Naive B cell (primary cell): ENCODE data around the gene CNPY1. TPM values are rescaled to one million over a fixed set of nuclear protein-coding genes. Genes with fewer than 3 reads are reported as not detected.
"Not testable (repeated sequence)": the region's sequence is repeated elsewhere in the genome, so short reads cannot be mapped to it uniquely, and the experiment has no call there.

Experiments
- ATAC-seq, 2 donors: fragments of 150-1000 bp; cut with Tn5 transposase; 2 replicates each; pipeline ENCODE4 v1.10.0; 2021; ENCODE audit warnings: low read depth in 2 of 2, mild to moderate bottlenecking in 2 of 2, moderate library complexity in 2 of 2
- DNase-seq: peaks from one replicate; pipeline ENCODE4 v3.0.0; 2022
- H3K27ac Mint-ChIP-seq, 6 donors: one replicate each; pipeline ENCODE4 v1.8.0; 2020 to 2022; ENCODE audit warnings: mild to moderate bottlenecking in 6 of 6, mixed read lengths in 6 of 6, moderate library complexity in 5 of 6, inconsistent platforms in 2 of 6
- H3K27me3 Mint-ChIP-seq, 3 donors: one replicate each; pipeline ENCODE4 v1.8.0; 2021 to 2022; ENCODE audit warnings: mixed read lengths in 3 of 3, mild to moderate bottlenecking in 1 of 3
- H3K36me3 Mint-ChIP-seq, 2 donors: one replicate each; pipeline ENCODE4 v1.8.0; 2020 to 2022; ENCODE audit warnings: mixed read lengths in 2 of 2, inconsistent platforms in 1 of 2, mild to moderate bottlenecking in 1 of 2
- H3K4me1 Mint-ChIP-seq, 3 donors: one replicate each; pipeline ENCODE4 v1.8.0; 2020 to 2022; ENCODE audit warnings: mixed read lengths in 3 of 3, inconsistent platforms in 1 of 3, mild to moderate bottlenecking in 1 of 3, moderate library complexity in 1 of 3
- H3K4me3 Mint-ChIP-seq, 8 donors: one replicate each; pipeline ENCODE4 v1.8.0; 2020 to 2022; ENCODE audit warnings: mild to moderate bottlenecking in 8 of 8, mixed read lengths in 8 of 8, moderate library complexity in 8 of 8, inconsistent platforms in 2 of 8
- H3K9me3 Mint-ChIP-seq, 7 donors: one replicate each; pipeline ENCODE4 v1.8.0; 2020 to 2022; ENCODE audit warnings: mixed read lengths in 7 of 7, mild to moderate bottlenecking in 5 of 7, inconsistent platforms in 2 of 7, moderate library complexity in 1 of 7
- polyA plus RNA-seq, 6 donors: library from polyadenylated mRNA; unstranded; fragments of 300-500 nt; fragmentation: Illumina TruSeq; gene quantifications; one replicate each; pipeline ENCODE4 v1.2.3, GENCODE V29; 2021; ENCODE audit warnings: low read depth in 6 of 6

Gene CNPY1
- polyA plus RNA-seq, 6 donors from 2014 or later, result not detected

- H3K9me3 Mint-ChIP-seq, result no peaks in the 10 kb centered on the region
- H3K4me1 Mint-ChIP-seq, result no peaks in the 10 kb centered on the region
- H3K4me3 Mint-ChIP-seq, result peak overlapping the region in 1 of 8 donors; percentile 5
- no peak overlapping the region for H3K27ac Mint-ChIP-seq
- no peaks in the 10 kb centered on the region for H3K36me3 Mint-ChIP-seq
- H3K27me3 Mint-ChIP-seq, result peaks cover 5 to 27% (median 27%) of the 10 kb centered on the region in 3 donors
- DNase-seq (no peak), ATAC-seq (no peak)
Observed at GRCh38 chr7:155571581-155572345, 25.4 kb upstream of the CNPY1 start.

- H3K4me3 Mint-ChIP-seq, result no peak overlapping the region
Observed at GRCh38 chr7:155570991-155571390, 24.6 kb upstream of the CNPY1 start.

DNA sequence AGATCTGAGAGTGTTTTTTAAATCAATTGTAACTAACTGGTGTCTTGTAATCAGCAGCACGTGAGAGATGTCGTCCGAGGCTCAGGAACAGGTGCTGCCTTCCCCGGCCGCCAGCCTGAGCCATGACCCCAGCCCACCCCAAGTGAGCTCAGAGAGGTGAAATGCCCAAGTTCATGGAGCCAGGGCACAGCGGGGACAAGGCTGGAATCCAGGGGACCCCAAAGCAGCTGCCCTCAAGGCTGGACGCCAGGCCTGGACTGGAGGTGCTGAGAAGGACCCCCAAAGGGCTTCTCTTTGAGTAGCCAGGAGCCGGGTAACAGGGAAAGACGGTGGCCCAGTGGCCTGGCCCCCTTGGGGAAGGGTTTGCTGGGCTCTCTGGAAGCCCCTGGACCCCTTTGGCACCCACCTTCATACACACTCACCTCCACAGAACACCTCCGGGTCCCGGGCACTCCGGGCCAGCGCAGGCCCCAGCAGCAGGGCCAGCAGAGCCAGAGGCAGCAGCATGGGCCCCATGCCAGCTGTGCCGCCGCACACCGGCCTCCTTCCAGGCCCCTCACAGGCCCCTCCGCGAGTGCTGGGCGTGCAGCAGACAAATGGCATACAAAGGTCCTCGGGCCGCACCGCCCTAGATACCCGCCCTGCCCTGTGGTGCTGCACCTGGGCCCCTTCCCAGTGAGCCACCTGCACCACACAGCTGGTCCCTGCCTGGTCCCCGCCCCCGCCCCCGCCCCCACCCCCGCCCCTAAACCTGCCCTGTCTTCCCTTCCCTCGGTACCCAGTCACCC lies 24.0 kb upstream of the CNPY1 start:
- Mint-ChIP-seq H3K9me3 (no peaks in the 10 kb centered on the region), H3K27me3 (peaks cover 5 to 32% (median 27%) of the 10 kb centered on the region in 3 donors), H3K4me1 (no peaks in the 10 kb centered on the region), H3K36me3 (no peaks in the 10 kb centered on the region), H3K27ac (no peak overlapping the region), H3K4me3 (no peak overlapping the region)
- no peak for DNase-seq
- no peak for ATAC-seq

More at GRCh38 chr7:155570991-155571390, 24.6 kb upstream of the CNPY1 start:
- Mint-ChIP-seq H3K36me3 (no peaks in the 10 kb centered on the region), H3K4me1 (no peaks in the 10 kb centered on the region), H3K27ac (no peak overlapping the region), H3K9me3 (no peaks in the 10 kb centered on the region), H3K27me3 (peaks cover 5 to 32% (median 27%) of the 10 kb centered on the region in 3 donors)
- ATAC-seq, result no peak
- DNase-seq, result no peak

DNA sequence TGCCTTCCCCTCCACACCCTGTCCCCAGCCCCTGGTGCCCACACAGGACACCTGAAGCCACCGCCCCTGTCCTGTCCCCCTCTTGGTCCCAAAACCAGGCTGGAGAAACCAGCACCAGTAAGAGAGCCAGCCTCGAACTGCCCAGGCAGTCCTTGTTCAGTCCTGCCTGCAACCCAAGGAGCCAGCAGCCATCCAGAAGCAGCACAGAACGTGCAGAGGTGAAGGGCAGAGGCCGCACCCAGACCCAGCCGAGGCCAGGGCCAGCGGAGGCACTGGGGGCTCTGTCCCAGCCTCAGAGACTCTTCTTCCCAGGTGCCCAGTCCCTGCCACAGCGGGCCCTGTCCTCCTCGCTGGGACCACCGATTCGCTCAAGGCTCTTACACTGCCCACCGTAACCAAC lies 23.3 kb upstream of the CNPY1 start:
- Mint-ChIP-seq H3K4me3 (no peak overlapping the region), H3K36me3 (no peaks in the 10 kb centered on the region), H3K9me3 (no peaks in the 10 kb centered on the region), H3K4me1 (no peaks in the 10 kb centered on the region), H3K27me3 (peaks cover 5 to 33% (median 32%) of the 10 kb centered on the region in 3 donors), H3K27ac (no peak overlapping the region)
- DNase-seq (no peak), ATAC-seq (no peak)

DNA sequence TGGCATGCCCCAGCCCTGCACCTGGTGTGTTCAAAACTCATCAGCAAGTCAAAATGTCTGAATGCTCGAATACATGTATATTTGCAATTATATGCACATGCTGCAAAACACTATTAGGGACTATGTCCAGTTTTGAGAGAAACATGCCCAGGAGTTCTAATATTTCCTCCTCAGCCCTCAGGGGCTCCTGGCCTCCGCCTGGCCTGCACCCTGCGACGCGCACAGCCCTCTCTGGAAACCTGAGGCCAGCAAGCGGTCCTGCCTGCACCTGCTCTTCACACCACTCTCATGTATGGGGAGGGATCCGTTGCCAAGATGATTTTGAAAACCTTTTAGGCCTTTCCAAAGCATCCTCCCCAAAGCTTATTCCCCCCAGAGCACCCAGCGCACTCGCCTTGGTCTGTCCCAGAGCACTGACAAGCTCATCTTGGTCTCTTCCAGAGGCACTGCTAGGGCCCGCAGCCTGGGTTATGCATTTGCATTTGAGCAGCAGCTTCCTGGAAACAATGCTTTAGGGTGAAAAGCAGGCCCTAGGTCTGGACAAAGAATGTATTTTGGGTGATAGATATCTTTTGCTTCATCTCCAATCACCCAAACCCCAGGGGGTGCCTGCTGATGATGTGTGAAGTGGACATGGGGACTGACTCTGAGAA lies 22.6 kb upstream of the CNPY1 start:
- DNase-seq (no peak), ATAC-seq (no peak)
- no peaks in the 10 kb centered on the region for H3K9me3 Mint-ChIP-seq
- H3K27ac Mint-ChIP-seq, result peak overlapping the region in 1 of 6 donors; percentile 30
- peaks cover 5 to 35% (median 32%) of the 10 kb centered on the region in 3 donors for H3K27me3 Mint-ChIP-seq
- no peak overlapping the region for H3K4me3 Mint-ChIP-seq
- no peaks in the 10 kb centered on the region for H3K4me1 Mint-ChIP-seq
- H3K36me3 Mint-ChIP-seq, result no peaks in the 10 kb centered on the region

- H3K4me1 Mint-ChIP-seq, result no peaks in the 10 kb centered on the region
- no peak overlapping the region for H3K27ac Mint-ChIP-seq
- no peak overlapping the region for H3K4me3 Mint-ChIP-seq
- DNase-seq (no peak), ATAC-seq (no peak)
- H3K27me3 Mint-ChIP-seq, result peaks cover 5 to 35% (median 32%) of the 10 kb centered on the region in 3 donors
- H3K36me3 Mint-ChIP-seq, result no peaks in the 10 kb centered on the region
- no peaks in the 10 kb centered on the region for H3K9me3 Mint-ChIP-seq
Observed at GRCh38 chr7:155568333-155568660, 21.9 kb upstream of the CNPY1 start.

DNA sequence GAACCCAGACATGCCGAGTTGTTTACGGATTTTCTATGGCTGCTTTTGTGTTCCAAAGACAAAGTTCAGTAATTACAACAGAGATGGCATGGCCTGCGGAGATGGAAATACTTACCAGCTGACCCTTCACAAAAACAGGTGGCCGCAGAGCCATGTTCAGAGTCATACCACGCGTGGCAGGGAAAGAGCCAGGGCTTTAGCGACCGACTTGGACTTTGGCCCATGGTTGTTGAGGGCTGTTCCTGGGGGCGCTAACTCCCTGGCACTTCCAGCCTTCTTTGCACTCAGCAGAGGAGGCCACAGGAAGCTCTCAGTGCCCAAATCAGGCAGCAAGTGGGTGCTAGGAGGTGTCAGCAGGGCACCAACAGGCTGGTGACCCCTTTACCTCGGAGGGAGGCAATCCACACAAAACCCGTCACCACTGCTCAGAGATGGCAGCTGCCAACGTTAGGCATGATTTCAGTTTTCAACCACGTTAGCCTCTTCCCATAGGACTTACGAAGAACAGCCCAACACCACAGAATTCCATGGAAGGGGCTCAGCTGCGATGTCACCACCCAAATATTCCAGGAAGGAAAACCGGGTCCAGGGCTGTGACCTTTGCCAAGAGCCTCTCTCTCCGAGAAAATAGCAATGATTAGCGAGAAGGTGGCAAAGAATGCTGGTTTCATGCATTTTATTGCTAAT lies 21.4 kb upstream of the CNPY1 start:
- no peaks in the 10 kb centered on the region for H3K9me3 Mint-ChIP-seq
- no peak for DNase-seq
- H3K4me1 Mint-ChIP-seq, result no peaks in the 10 kb centered on the region
- H3K27ac Mint-ChIP-seq, result peak overlapping the region in 1 of 6 donors; percentile 65
- no peaks in the 10 kb centered on the region for H3K36me3 Mint-ChIP-seq
- peaks cover 5 to 34% (median 28%) of the 10 kb centered on the region in 3 donors for H3K27me3 Mint-ChIP-seq
- H3K4me3 Mint-ChIP-seq, result no peak overlapping the region
- no peak for ATAC-seq

DNA sequence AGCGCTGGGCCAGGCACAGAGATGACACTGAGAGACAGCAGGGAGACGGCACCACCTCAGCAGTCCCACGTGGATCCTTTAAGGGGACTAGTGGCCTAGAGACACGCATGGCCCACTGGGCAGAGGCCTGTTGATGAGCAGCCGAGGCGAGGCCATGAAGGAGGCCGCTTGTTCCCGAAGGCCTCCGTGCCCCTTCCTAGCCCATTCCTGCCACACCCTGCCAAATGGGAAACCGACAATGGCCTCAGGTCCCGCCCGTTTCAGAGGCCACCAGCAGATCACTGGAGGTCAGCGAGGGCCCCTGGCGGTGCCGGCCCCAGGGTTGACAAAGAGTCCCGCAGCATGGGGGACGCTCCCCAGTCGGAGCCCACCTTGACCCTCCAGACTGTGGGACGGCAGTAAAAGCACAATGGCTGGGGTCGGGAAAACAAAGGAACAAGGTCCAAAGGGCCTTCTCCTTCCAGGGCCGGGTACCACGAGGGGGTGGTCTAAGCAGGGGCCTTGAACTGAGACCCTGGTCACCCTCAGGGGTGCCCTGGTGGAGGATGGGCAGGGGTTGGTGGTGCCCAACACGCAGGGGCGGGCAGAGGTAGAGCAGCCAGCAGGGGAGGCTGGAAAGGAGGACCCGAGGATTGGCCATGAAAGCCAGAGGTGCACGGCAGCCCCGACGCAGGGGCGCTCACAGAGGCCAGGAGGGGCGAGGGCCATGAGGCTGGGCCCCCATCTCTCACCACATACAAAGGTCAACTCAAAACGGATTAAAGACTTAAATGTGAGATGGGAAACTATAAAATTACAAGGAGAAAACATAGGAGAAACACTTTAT lies 19.9 kb upstream of the CNPY1 start:
- ATAC-seq (no peak), DNase-seq (no peak)
- no peaks in the 10 kb centered on the region for H3K4me1 Mint-ChIP-seq
- H3K27ac Mint-ChIP-seq, result no peak overlapping the region
- H3K9me3 Mint-ChIP-seq, result no peaks in the 10 kb centered on the region
- H3K4me3 Mint-ChIP-seq, result no peak overlapping the region
- peaks cover 0 to 22% (median 16%) of the 10 kb centered on the region in 3 donors for H3K27me3 Mint-ChIP-seq
- H3K36me3 Mint-ChIP-seq, result no peaks in the 10 kb centered on the region

GRCh38 chr7:155565596-155565995 lies 19.2 kb upstream of the CNPY1 start:
- no peaks in the 10 kb centered on the region for H3K36me3 Mint-ChIP-seq
- peaks cover 0 to 26% (median 21%) of the 10 kb centered on the region in 3 donors for H3K27me3 Mint-ChIP-seq
- H3K9me3 Mint-ChIP-seq, result no peaks in the 10 kb centered on the region
- ATAC-seq (no peak), DNase-seq (no peak)
- no peaks in the 10 kb centered on the region for H3K4me1 Mint-ChIP-seq
- H3K4me3 Mint-ChIP-seq, result no peak overlapping the region
- no peak overlapping the region for H3K27ac Mint-ChIP-seq

DNA sequence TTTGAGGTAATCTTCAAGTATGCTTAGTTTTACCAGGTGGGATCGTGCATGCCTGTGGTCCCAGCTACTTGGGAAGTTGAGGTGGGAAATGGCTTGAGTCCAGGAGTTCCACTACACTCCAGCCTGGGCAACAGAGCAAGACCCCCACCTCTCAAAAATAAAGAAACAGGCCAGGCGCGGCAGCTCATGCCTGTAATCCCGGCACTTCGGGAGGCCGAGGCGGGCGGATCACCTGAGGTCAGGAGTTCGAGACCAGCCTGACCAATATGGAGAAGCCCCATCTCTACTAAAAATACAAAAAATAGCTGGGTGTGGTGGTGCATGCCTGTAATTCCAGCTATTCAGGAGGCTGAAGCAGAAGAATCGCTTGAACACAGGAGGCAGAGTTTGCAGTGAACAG lies 16.6 kb upstream of the CNPY1 start:
- H3K36me3 Mint-ChIP-seq, H3K9me3 Mint-ChIP-seq, ATAC-seq, H3K4me3 Mint-ChIP-seq, DNase-seq, H3K27ac Mint-ChIP-seq, H3K4me1 Mint-ChIP-seq: not testable (repeated sequence)
- peaks cover 8 to 34% (median 33%) of the 10 kb centered on the region in 3 donors for H3K27me3 Mint-ChIP-seq

- Mint-ChIP-seq H3K36me3 (no peaks in the 10 kb centered on the region), H3K4me1 (no peaks in the 10 kb centered on the region), H3K27me3 (peaks cover 8 to 40% (median 35%) of the 10 kb centered on the region in 3 donors), H3K4me3 (peak overlapping the region in 1 of 8 donors; percentile 29), H3K27ac (no peak overlapping the region), H3K9me3 (no peaks in the 10 kb centered on the region)
- DNase-seq (no peak), ATAC-seq (no peak)
Observed at GRCh38 chr7:155562106-155562505, 15.7 kb upstream of the CNPY1 start.

GRCh38 chr7:155560982-155561686 lies 14.8 kb upstream of the CNPY1 start:
- H3K27me3 Mint-ChIP-seq, result peaks cover 8 to 40% (median 38%) of the 10 kb centered on the region in 3 donors
- no peak overlapping the region for H3K27ac Mint-ChIP-seq
- H3K9me3 Mint-ChIP-seq, result no peaks in the 10 kb centered on the region
- H3K4me3 Mint-ChIP-seq, result no peak overlapping the region
- ATAC-seq, result no peak
- no peaks in the 10 kb centered on the region for H3K36me3 Mint-ChIP-seq
- DNase-seq, result no peak
- H3K4me1 Mint-ChIP-seq, result no peaks in the 10 kb centered on the region
